Caco-2 (cell line): ENCODE results near the gene MOBP. TPM values are rescaled to one million over a fixed set of nuclear protein-coding genes. Genes with fewer than 3 reads are reported as not detected.

ENCODE experiments used
- BruUV-seq: library from RNA; stranded (reverse); fragments of 400-500 nt; replicated peaks from 2 replicates; lab custom pipeline; 2021; lab: Mats Ljungman, UMichigan
- CTCF ChIA-PET: fragments of 300-600 bp; sonication (Branson Sonifier 250); formaldehyde crosslinking; loops from one replicate; lab custom pipeline; 2022; ENCODE audit warnings: antibody characterized with exemption; lab: Charles Lee
- POLR2A ChIA-PET: fragments of 300-600 bp; sonication (Branson Sonifier 250); formaldehyde crosslinking; loops from one replicate; lab custom pipeline; 2022; ENCODE audit warnings: antibody characterized with exemption; lab: Charles Lee
- DNase-seq, 2 experiments: peaks; one replicate each; pipeline versions ENCODE4 v3.0.0 to v3.0.0-alpha.2; 2020 to 2022
- H3K27me3 ChIP-seq: replicated peaks from 2 replicates; pipeline ENCODE4 v1.6.0; 2011; ENCODE audit warnings: low read length; ENCODE audit not compliant: control insufficient read depth, insufficient read depth
- H3K36me3 ChIP-seq: 2 replicates; pipeline ENCODE4 v1.5.1; 2011; ENCODE audit warnings: low read length; ENCODE audit not compliant: control insufficient read depth, insufficient read depth
- H3K4me1 ChIP-seq: fragments of 250-450 bp; sonication (Bioruptor Pico); 2 replicates; pipeline ENCODE4 v1.5.1; 2020; ENCODE audit warnings: mild to moderate bottlenecking
- H3K4me3 ChIP-seq: 2 replicates; pipeline ENCODE4 v1.5.1; 2011; ENCODE audit warnings: low read depth, mild to moderate bottlenecking, control low read depth, low read length
- H3K9me3 ChIP-seq: fragments of 250-450 bp; sonication (Bioruptor Pico); 2 replicates; pipeline ENCODE4 v1.5.1; 2020; ENCODE audit warnings: mild to moderate bottlenecking, moderate library complexity
- H3K27ac Mint-ChIP-seq: one replicate; pipeline ENCODE4 v1.8.0; 2022; ENCODE audit warnings: mixed read lengths; ENCODE audit not compliant: unreplicated experiment
- H3K27me3 Mint-ChIP-seq: one replicate; pipeline ENCODE4 v1.8.0; 2022; ENCODE audit warnings: mixed read lengths; ENCODE audit not compliant: insufficient read depth, unreplicated experiment
- H3K36me3 Mint-ChIP-seq: one replicate; pipeline ENCODE4 v1.8.0; 2022; ENCODE audit warnings: mild to moderate bottlenecking, mixed read lengths; ENCODE audit not compliant: insufficient read depth, unreplicated experiment
- H3K4me1 Mint-ChIP-seq: one replicate; pipeline ENCODE4 v1.8.0; 2022; ENCODE audit warnings: low read depth, mixed read lengths; ENCODE audit not compliant: unreplicated experiment
- H3K4me3 Mint-ChIP-seq: one replicate; pipeline ENCODE4 v1.8.0; 2022; ENCODE audit warnings: mild to moderate bottlenecking, moderate library complexity, mixed read lengths; ENCODE audit not compliant: unreplicated experiment
- H3K9me3 Mint-ChIP-seq: one replicate; pipeline ENCODE4 v1.8.0; 2022; ENCODE audit warnings: mixed read lengths; ENCODE audit not compliant: unreplicated experiment
- intact Hi-C: fragments of 100-400 bp; cut with micrococcal nuclease; formaldehyde crosslinking; loops from one replicate; pipeline ENCODE4 v1.10.0; 2022; ENCODE audit not compliant: unreplicated experiment
- total RNA-seq: library from RNA; stranded (reverse); gene quantifications from 2 replicates; pipeline ENCODE4 v1.2.3, GENCODE V29; 2022
- TF ChIP-seq, protein P1 (sequence below), 2 experiments: fragments of 200-600 bp in 1 of 2; IDR thresholded peaks; 1 replicate in 1 of 2; 2 replicates in 1 of 2; pipeline versions ENCODE4 v1.5.1 to v1.8.0; 2011 to 2022; ENCODE audit warnings: antibody characterized with exemption in 1 of 2, control low read depth in 1 of 2, inconsistent platforms in 1 of 2, low read depth in 1 of 2, low read length in 1 of 2, mild to moderate bottlenecking in 1 of 2, moderate library complexity in 1 of 2; ENCODE audit not compliant: insufficient read depth in 1 of 2, severe bottlenecking in 1 of 2, unreplicated experiment in 1 of 2

Gene MOBP
- total RNA-seq, 1 experiment from 2014 or later: 0.27 TPM

DNA sequence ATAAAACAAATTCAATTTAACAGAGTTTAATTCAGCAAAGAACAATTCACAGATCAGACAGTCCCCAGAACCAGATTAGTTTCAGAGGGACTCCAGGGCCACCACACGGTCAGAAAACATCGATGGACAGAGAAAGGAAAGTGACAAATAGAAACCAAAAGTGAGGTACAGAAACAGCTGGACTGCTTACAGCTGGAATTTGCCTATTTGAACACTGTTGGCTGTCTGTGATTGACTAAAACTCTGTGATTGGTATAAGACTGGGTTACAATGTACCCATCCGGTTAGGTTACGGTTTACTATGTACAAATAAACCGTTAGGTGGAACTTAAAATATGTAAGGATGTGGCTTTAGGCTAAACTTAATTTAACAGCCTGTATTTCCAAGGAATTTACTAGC, 30.3 kb downstream of the MOBP start:
- H3K4me3 Mint-ChIP-seq: peak overlapping the region; percentile 67
- no peaks in the 10 kb centered on the region for H3K36me3 Mint-ChIP-seq
- Histone ChIP-seq H3K4me3 (no peak overlapping the region), H3K27me3 (no peaks in the 10 kb centered on the region), H3K36me3 (no peaks in the 10 kb centered on the region), H3K9me3 (no peaks in the 10 kb centered on the region), H3K4me1 (no peaks in the 10 kb centered on the region; the same call in 1 of the 2 replicates)
- TF ChIP-seq, protein P1, sequence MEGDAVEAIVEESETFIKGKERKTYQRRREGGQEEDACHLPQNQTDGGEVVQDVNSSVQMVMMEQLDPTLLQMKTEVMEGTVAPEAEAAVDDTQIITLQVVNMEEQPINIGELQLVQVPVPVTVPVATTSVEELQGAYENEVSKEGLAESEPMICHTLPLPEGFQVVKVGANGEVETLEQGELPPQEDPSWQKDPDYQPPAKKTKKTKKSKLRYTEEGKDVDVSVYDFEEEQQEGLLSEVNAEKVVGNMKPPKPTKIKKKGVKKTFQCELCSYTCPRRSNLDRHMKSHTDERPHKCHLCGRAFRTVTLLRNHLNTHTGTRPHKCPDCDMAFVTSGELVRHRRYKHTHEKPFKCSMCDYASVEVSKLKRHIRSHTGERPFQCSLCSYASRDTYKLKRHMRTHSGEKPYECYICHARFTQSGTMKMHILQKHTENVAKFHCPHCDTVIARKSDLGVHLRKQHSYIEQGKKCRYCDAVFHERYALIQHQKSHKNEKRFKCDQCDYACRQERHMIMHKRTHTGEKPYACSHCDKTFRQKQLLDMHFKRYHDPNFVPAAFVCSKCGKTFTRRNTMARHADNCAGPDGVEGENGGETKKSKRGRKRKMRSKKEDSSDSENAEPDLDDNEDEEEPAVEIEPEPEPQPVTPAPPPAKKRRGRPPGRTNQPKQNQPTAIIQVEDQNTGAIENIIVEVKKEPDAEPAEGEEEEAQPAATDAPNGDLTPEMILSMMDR (IDR thresholded peaks at IDR 0.05; ENCODE audit: insufficient read depth in 1 of 2, low read depth in 1 of 2, low read length in 1 of 2, severe bottlenecking in 1 of 2, unreplicated experiment in 1 of 2): no peak
- H3K9me3 Mint-ChIP-seq: no peaks in the 10 kb centered on the region
- H3K4me1 Mint-ChIP-seq: no peaks in the 10 kb centered on the region
- no peak overlapping the region for H3K27ac Mint-ChIP-seq
- no TSS peak for BruUV-seq
- CTCF ChIA-PET: interaction anchor here (0.8 to 2.9 kb wide), 2 partner anchors 49 to 155 kb away, joined by 3 to 19 read pairs; no protein-coding TSS in a partner anchor
- intact Hi-C loops: loop anchor here (1.0 kb wide), 2 partner anchors 49 to 81 kb away; no protein-coding TSS in a partner anchor
- POLR2A ChIA-PET: no interaction called here
- DNase-seq: no peak
- H3K27me3 Mint-ChIP-seq: peaks cover 12% of the 10 kb centered on the region

DNA sequence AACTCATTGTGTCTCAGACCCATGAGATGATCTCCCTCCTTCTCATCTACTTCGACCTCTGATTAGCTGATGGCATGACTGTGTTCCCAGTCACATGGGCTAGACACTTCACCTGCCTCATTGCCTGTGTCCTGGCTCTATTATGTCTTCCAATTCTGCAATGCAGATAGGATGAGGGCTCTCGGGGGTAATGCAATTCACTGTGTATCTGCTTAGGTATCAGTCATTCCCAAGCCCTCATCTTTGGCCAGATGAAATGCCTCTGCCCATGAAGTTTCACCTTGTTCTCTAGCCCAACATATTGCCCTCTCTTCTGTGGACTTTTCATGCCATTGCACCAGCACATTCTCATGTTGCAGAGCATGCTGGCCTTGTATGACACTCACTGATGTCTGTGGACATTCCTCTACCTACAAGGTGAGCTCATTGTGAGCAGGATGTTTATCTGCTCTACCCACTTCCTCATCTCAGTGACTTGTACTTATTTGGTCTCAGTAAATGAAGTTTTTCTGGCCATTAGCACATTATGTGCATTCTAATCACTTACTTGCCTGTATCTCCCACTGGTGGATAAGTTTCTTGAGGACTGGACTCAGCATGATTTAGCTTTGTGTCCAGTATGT, 32.3 kb downstream of the MOBP start:
- H3K36me3 Mint-ChIP-seq: no peaks in the 10 kb centered on the region
- Histone ChIP-seq H3K9me3 (no peaks in the 10 kb centered on the region), H3K4me3 (no peak overlapping the region), H3K4me1 (no peaks in the 10 kb centered on the region; the same call in 1 of the 2 replicates), H3K36me3 (no peaks in the 10 kb centered on the region), H3K27me3 (no peaks in the 10 kb centered on the region)
- ChIA-PET CTCF (interaction anchor here (1.3 to 2.9 kb wide), 2 partner anchors 51 to 53 kb away, joined by 3 to 19 read pairs; no protein-coding TSS in a partner anchor), POLR2A (no interaction called here)
- H3K9me3 Mint-ChIP-seq: no peaks in the 10 kb centered on the region
- no TSS peak for BruUV-seq
- no peaks in the 10 kb centered on the region for H3K4me1 Mint-ChIP-seq
- H3K4me3 Mint-ChIP-seq: no peak overlapping the region
- intact Hi-C loops: no loop called here
- DNase-seq: no peak
- peaks cover 14% of the 10 kb centered on the region for H3K27me3 Mint-ChIP-seq
- H3K27ac Mint-ChIP-seq: no peak overlapping the region
- TF ChIP-seq, protein P1 (IDR thresholded peaks at IDR 0.05; ENCODE audit: insufficient read depth in 1 of 2, low read depth in 1 of 2, low read length in 1 of 2, severe bottlenecking in 1 of 2, unreplicated experiment in 1 of 2): no peak

DNA sequence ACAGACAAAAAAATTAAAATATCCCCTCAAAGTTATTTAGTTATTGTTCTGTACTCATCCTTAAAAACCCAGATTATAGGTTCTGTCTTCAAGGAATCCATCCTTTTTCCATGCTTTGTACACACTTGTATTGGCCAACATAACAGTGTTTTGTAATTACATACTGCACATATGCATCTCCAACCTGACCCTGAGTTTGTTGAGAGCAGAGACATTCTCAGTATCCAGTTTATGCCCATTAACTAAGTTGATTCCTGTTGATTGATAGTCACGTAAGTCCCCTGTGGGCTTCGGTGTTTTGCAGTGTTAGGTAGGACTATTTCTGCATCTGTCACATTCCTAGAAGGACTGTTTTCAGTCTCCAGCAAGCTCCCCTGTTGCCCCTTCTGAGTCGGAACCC, 33.6 kb downstream of the MOBP start:
- no peaks in the 10 kb centered on the region for H3K36me3 Mint-ChIP-seq
- DNase-seq: no peak
- H3K9me3 Mint-ChIP-seq: no peaks in the 10 kb centered on the region
- CTCF ChIA-PET: no interaction called here
- POLR2A ChIA-PET: no interaction called here
- Histone ChIP-seq H3K9me3 (no peaks in the 10 kb centered on the region), H3K27me3 (no peaks in the 10 kb centered on the region), H3K4me1 (no peaks in the 10 kb centered on the region; the same call in 1 of the 2 replicates), H3K36me3 (no peaks in the 10 kb centered on the region), H3K4me3 (no peak overlapping the region)
- TF ChIP-seq, protein P1 (IDR thresholded peaks at IDR 0.05; ENCODE audit: insufficient read depth in 1 of 2, low read depth in 1 of 2, low read length in 1 of 2, severe bottlenecking in 1 of 2, unreplicated experiment in 1 of 2): no peak
- H3K4me3 Mint-ChIP-seq: no peak overlapping the region
- BruUV-seq: no TSS peak
- intact Hi-C loops: no loop called here
- H3K4me1 Mint-ChIP-seq: no peaks in the 10 kb centered on the region
- H3K27me3 Mint-ChIP-seq: peaks cover 14% of the 10 kb centered on the region
- no peak overlapping the region for H3K27ac Mint-ChIP-seq
